ENCODE measurements around the gene GPSM3.

The GPSM3 gene

DNA sequence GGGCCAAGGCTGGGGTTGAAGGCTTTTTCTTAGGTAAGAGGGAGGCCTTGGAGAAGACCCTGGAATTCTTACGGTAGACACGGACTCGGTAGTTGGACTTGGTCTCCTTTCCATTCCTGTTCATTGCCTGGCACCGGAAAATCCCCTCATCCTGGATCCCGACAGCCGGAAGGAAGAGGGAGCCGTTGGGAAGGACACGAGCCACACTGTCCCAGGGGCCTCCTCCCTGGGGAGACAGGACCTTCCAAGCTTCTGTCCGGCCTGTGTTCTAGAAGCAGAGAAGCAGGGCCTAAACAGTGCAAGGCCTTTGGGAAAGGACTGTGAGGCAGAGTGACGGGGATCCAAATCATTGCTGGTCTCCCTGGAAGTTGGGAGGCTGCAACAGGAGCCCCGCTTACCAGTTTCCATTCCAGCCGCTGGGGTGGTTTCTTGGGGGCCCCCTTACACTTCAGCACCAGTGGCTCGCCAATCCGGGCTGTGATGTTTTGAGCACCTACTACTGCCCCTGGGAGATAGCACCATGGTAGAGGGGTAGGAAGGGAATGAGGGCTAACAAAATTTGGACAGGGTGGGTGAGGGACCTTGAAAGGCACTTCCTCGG lies 8.9 kb downstream of the GPSM3 start:
- Histone ChIP-seq H3K4me1 (ENCODE audit: control insufficient read depth, insufficient read depth, low read length) (peaks cover 24% of the 10 kb centered on the region), H3K36me3 (ENCODE audit: insufficient read depth, low read length) (peaks cover 41% of the 10 kb centered on the region), H3K27me3 (ENCODE audit: control insufficient read depth, insufficient read depth, low read length) (no peaks in the 10 kb centered on the region), H3K4me2 (ENCODE audit: low read length) (no peak overlapping the region), H3K9me3 (replicated peaks; ENCODE audit: low read length) (no peaks in the 10 kb centered on the region), H3K9ac (ENCODE audit: low read depth, low read length) (no peak overlapping the region), H3K4me3 (ENCODE audit: low read length) (no peak overlapping the region)

DNA sequence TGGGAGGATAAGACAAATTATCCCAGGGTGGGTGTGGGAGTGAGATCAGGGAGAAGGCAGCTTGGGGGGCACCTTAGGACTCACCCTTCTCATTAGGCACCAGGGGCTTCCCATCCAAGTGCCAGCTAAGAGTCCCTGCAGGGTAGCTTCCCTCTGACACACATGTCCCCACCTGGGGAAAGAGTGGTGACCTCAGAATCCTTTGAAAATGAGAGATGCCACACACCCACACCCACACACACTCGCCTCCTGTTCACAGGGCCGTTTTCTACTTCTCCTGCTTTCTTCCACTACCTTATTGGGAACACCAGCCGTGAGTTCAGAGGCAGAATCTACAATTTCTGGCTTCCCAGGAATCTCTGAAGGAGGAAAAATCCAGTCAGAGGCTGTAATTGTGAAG lies 9.4 kb downstream of the GPSM3 start:
- Histone ChIP-seq H3K9me3 (replicated peaks; ENCODE audit: low read length) (no peaks in the 10 kb centered on the region), H3K4me2 (ENCODE audit: low read length) (no peak overlapping the region), H3K9ac (ENCODE audit: low read depth, low read length) (no peak overlapping the region), H3K36me3 (ENCODE audit: insufficient read depth, low read length) (peaks cover 40% of the 10 kb centered on the region), H3K4me3 (ENCODE audit: low read length) (no peak overlapping the region), H3K27me3 (ENCODE audit: control insufficient read depth, insufficient read depth, low read length) (no peaks in the 10 kb centered on the region), H3K4me1 (ENCODE audit: control insufficient read depth, insufficient read depth, low read length) (peaks cover 20% of the 10 kb centered on the region)

DNA sequence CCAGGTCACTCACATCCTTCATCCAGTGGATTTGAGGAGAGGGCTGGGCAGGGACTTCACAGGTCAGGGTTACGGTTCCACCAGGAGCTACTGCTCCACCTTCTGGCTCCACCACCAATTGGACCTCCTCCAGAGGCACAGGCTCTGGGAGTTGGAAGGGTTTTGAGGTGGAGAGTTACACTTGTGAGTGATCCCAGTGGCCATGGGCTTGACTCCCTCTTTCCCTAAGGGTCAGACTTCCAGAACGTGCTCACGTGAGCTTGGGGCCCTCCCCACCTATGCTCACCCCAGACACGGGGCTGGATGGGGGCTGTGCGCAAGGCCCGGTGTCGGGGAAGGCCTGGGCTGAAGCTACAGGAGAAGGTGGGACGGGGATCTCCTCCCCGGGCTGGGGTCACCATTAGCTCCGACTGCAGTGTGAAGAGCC lies 9.9 kb downstream of the GPSM3 start:
- no peak overlapping the region for H3K4me3 ChIP-seq (ENCODE audit: low read length)
- H3K4me2 ChIP-seq (ENCODE audit: low read length) = no peak overlapping the region
- no peak overlapping the region for H3K9ac ChIP-seq (ENCODE audit: low read depth, low read length)
- H3K4me1 ChIP-seq (ENCODE audit: control insufficient read depth, insufficient read depth, low read length) = peaks cover 15% of the 10 kb centered on the region
- no peaks in the 10 kb centered on the region for H3K27me3 ChIP-seq (ENCODE audit: control insufficient read depth, insufficient read depth, low read length)
- H3K36me3 ChIP-seq (ENCODE audit: insufficient read depth, low read length) = peaks cover 36% of the 10 kb centered on the region
- no peaks in the 10 kb centered on the region for H3K9me3 ChIP-seq (replicated peaks; ENCODE audit: low read length)

DNA sequence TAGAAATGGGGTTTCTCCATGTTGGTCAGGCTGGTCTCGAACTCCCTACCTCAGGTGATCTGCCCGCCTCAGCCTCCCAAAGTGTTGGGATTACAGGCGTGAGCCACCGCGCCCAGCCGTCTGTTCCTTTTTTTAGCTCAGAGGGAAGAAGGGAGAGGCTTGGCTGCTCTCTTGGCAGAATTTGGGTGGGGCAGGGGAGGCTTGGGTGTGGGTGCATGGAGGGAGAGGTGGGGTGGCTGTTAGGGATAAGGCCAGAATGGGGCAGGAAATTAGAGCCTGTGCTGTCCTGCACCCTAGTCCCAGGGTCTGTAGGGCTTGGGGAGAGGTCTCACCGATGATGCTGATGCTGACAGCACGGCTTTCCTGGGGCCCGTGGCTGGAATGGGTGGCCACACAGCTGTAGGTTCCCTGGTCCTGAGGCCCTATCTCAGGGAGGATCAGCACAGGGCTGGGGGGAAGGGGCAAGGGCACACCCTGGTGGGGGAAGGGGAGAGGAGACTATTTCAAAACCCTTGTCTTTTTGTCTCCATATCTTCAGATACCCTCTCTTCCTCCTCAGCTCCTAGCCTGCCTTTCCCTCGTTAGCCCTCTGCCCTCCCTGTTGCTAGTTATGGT lies 10.4 kb downstream of the GPSM3 start:
- no peaks in the 10 kb centered on the region for H3K27me3 ChIP-seq (ENCODE audit: control insufficient read depth, insufficient read depth, low read length)
- H3K9me3 ChIP-seq (replicated peaks; ENCODE audit: low read length) = no peaks in the 10 kb centered on the region
- H3K36me3 ChIP-seq (ENCODE audit: insufficient read depth, low read length) = peaks cover 30% of the 10 kb centered on the region
- H3K9ac ChIP-seq (ENCODE audit: low read depth, low read length) = no peak overlapping the region
- H3K4me1 ChIP-seq (ENCODE audit: control insufficient read depth, insufficient read depth, low read length) = peaks cover 17% of the 10 kb centered on the region
- H3K4me2 ChIP-seq (ENCODE audit: low read length) = no peak overlapping the region
- H3K4me3 ChIP-seq (ENCODE audit: low read length) = no peak overlapping the region

DNA sequence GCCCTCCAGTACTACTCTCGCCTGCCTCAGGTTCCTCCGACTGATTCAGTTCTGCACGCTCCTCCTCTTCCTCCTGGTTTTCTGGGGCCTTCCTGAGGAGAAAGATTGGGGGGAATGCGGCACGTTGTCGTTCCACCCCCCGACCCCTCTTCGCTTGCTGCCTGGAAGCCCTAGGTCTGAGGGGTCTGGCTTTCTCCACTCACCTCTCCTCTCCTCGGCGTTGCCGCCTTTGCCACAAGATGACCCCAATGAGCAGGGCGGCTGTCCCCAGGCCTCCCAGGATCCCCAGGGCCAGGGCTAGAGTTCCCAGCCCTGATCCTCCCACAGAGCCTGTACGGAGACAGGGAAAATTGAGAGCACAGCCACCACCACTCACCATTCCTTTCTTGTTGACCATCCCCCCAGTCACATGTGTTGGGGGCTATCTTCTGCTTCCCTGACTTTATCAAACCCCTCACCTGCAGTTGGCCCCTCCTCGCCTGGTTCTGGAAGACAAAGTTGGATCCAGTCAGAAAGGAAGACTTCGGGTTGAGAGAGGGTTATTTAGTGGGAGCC lies 11.2 kb downstream of the GPSM3 start:
- Histone ChIP-seq H3K4me3 (ENCODE audit: low read length) (no peak overlapping the region), H3K27me3 (ENCODE audit: control insufficient read depth, insufficient read depth, low read length) (no peaks in the 10 kb centered on the region), H3K4me1 (ENCODE audit: control insufficient read depth, insufficient read depth, low read length) (peaks cover 25% of the 10 kb centered on the region), H3K4me2 (ENCODE audit: low read length) (no peak overlapping the region), H3K36me3 (ENCODE audit: insufficient read depth, low read length) (peaks cover 22% of the 10 kb centered on the region), H3K9me3 (replicated peaks; ENCODE audit: low read length) (no peaks in the 10 kb centered on the region), H3K9ac (ENCODE audit: low read depth, low read length) (no peak overlapping the region)

DNA sequence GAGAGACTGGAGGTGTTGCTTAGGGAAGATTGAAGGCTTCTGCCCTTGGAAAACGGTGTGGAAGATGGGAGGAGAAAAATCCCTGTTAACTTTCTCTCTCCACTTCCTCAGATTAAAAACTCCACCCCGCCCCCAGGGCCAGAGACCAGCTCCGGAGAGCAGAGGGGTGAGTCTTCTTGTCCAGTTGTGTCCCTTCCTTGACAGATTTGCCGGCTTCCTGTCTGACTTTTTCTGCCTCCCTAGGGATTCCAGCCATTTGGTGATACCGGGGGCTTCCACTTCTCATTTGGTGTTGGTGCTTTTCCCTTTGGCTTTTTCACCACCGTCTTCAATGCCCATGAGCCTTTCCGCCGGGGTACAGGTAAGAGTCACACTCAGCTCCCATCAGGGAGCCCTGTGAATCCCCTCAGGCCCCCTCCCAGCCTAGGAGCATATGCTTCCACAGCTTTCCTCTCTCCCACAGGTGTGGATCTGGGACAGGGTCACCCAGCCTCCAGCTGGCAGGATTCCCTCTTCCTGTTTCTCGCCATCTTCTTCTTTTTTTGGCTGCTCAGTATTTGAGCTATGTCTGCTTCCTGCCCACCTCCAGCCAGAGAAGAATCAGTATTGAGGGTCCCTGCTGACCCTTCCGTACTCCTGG lies 12.6 kb downstream of the GPSM3 start:
- Histone ChIP-seq H3K4me2 (ENCODE audit: low read length) (no peak overlapping the region), H3K4me1 (ENCODE audit: control insufficient read depth, insufficient read depth, low read length) (peaks cover 26% of the 10 kb centered on the region), H3K9ac (ENCODE audit: low read depth, low read length) (no peak overlapping the region), H3K27me3 (ENCODE audit: control insufficient read depth, insufficient read depth, low read length) (no peaks in the 10 kb centered on the region), H3K36me3 (ENCODE audit: insufficient read depth, low read length) (peaks cover 20% of the 10 kb centered on the region), H3K9me3 (replicated peaks; ENCODE audit: low read length) (no peaks in the 10 kb centered on the region), H3K4me3 (ENCODE audit: low read length) (no peak overlapping the region)

DNA sequence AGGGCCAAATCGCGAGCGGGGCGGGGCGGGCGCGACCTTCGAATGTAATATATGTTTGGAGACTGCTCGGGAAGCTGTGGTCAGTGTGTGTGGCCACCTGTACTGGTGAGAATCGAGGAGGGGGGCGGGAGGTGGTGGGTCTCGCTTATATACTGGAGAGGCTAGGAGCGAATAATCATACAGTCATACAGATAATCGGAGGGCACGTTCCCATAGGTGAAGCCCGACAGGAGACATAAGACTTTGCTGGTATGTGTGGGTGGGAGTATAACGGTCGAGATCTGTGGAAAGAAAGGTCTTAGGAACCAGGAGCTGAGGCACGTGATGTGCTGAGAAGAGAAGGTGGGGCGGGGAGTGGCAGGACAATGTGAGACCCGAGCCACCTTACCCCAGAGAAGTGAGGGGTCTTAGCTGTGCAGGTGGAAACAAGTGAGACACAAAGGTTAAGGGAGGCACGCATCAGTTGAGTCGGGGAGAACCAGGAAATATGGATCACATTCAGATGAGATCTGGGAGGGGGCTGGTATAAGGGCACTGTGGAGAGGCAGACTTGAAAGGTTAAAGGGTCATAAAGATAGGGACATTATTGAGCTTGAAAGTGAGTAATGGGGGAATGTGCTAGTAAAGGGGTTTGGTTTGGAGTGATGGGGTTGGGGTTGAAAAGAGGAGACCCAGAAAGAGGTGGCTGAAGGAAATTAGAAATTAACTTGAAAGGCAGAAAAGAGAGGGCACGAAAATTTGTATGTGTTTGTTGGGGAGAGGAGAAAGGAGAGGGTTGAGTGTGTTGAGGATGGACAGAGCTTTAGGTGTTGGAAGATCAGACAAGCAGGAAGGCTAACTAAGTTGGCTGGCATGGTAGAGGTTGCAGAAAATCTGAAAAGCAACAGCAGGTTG lies 13.6 kb downstream of the GPSM3 start:
- Histone ChIP-seq H3K27me3 (ENCODE audit: control insufficient read depth, insufficient read depth, low read length) (no peaks in the 10 kb centered on the region), H3K4me2 (ENCODE audit: low read length) (peak overlapping the region; percentile 93), H3K4me3 (ENCODE audit: low read length) (peak overlapping the region; percentile 94), H3K4me1 (ENCODE audit: control insufficient read depth, insufficient read depth, low read length) (peaks cover 32% of the 10 kb centered on the region), H3K9ac (ENCODE audit: low read depth, low read length) (peak overlapping the region; percentile 97), H3K9me3 (replicated peaks; ENCODE audit: low read length) (no peaks in the 10 kb centered on the region), H3K36me3 (ENCODE audit: insufficient read depth, low read length) (peaks cover 14% of the 10 kb centered on the region)

DNA sequence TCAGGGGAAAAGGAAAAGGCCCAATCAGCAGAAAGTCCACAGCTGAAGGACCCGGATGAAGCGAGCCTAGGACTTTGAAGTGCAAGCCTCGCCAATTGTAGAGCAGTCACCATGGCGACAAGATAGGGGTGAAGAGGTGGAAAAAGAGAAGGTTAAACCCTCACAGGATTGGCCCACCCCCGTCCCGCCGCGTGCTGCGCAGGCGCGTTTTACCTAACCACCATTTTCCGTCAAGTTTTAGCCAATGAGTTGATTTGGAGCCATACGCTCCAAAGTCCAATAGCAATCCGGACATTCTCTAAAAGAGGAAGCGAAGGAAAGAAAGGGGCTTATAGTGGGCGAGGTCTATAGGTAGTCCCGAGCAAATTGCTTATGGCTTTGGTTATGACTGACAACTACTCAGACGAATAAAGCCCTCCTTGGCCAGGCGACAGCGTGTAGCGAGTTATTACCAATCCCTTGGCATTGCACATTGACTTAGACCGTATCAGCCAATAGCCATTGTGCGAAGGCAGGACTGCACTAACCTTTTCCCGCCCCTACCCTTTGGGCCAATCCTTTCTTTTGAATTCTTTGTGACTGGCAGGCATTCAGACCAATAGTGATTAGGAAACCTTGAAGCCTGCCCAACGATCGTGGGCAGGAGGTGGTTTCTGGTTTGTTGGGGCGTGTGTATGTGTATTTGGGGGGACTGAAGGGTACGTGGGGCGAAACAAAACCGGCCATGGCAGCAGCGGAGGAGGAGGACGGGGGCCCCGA lies 14.5 kb downstream of the GPSM3 start, which contains the start of gene RNF5:
TSS of gene RNF5 (plus strand) at position 618 of the 759 bp plus-strand sequence. CDS start at position 725, 107 bp downstream.
- Histone ChIP-seq H3K9me3 (replicated peaks; ENCODE audit: low read length) (no peaks in the 10 kb centered on the region), H3K4me1 (ENCODE audit: control insufficient read depth, insufficient read depth, low read length) (peaks cover 32% of the 10 kb centered on the region), H3K36me3 (ENCODE audit: insufficient read depth, low read length) (peaks cover 6% of the 10 kb centered on the region), H3K27me3 (ENCODE audit: control insufficient read depth, insufficient read depth, low read length) (no peaks in the 10 kb centered on the region), H3K4me2 (ENCODE audit: low read length) (peak within 1 kb of the TSS; percentile 93), H3K4me3 (ENCODE audit: low read length) (peak within 1 kb of the TSS; percentile 94), H3K9ac (ENCODE audit: low read depth, low read length) (peak within 1 kb of the TSS; percentile 97)

DNA sequence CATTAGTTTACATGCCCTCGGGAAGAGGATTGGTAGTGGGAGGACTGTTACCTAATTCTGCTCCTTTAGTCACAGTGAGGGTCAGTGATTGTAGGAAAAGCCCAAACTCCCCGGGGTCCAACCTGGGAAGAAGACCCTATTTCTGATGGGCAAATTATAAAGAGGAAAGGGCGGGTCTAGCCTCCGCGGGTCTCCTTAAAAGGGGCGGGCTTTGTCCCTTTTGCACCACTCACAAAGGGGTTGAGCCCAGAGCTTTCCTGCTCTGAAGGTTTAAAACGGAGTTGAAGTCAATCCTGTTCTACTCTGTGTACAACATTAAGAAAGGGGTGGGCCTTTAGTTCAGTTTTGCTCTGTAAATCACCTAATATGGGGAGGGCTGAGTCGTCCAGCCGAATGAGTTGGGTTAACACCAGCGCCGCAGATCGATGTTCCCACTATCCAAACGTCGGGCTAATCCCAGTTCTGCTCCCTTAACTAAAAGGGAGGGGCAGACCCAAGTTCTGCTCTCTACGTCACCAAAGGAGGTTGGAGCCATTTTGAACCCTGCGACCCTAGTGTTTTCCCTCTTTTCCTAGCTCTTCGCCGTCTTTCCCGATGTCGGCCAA lies 15.2 kb downstream of the GPSM3 start:
- no peaks in the 10 kb centered on the region for H3K27me3 ChIP-seq (ENCODE audit: control insufficient read depth, insufficient read depth, low read length)
- H3K4me1 ChIP-seq (ENCODE audit: control insufficient read depth, insufficient read depth, low read length) = peaks cover 32% of the 10 kb centered on the region
- peak overlapping the region; percentile 97 for H3K9ac ChIP-seq (ENCODE audit: low read depth, low read length)
- no peaks in the 10 kb centered on the region for H3K9me3 ChIP-seq (replicated peaks; ENCODE audit: low read length)
- H3K36me3 ChIP-seq (ENCODE audit: insufficient read depth, low read length) = no peaks in the 10 kb centered on the region
- peak overlapping the region; percentile 94 for H3K4me3 ChIP-seq (ENCODE audit: low read length)
- peak overlapping the region; percentile 85 for H3K4me2 ChIP-seq (ENCODE audit: low read length)

DNA sequence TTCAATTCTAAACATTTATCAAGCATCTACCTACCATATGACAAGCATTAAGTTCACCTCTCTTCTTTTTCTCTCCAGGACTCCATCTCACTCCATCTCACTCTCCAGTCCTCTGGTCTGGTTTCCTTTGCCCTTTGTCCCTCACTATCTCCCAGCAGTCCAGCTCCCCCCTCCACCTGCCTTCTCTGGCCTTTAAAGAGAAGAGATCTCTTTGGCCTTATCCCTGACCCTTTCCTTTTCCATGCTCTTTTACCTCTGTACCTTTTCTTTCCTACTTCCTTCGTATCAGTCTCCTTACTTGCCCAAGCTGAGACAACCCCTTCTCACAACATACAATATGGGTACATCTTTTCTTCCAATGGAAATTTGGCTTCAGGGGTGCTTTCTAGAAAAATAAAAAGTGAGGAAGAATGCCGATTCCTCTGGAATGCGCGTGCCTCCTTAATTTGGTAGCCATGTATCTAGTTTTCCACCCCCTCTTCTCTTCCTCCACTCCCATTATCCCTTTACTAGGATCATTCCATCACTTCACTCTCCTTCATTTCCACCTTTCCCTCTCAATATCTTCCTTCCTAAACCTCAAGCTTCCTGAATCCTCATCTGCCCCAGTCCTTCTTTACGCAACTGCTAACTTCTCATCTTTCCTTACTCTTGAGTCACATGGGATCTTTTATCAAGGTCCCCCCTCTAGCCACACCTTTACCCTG lies 15.8 kb downstream of the GPSM3 start:
- no peaks in the 10 kb centered on the region for H3K36me3 ChIP-seq (ENCODE audit: insufficient read depth, low read length)
- peaks cover 32% of the 10 kb centered on the region for H3K4me1 ChIP-seq (ENCODE audit: control insufficient read depth, insufficient read depth, low read length)
- peak overlapping the region; percentile 85 for H3K4me2 ChIP-seq (ENCODE audit: low read length)
- no peaks in the 10 kb centered on the region for H3K9me3 ChIP-seq (replicated peaks; ENCODE audit: low read length)
- H3K9ac ChIP-seq (ENCODE audit: low read depth, low read length) = peak overlapping the region; percentile 97
- no peaks in the 10 kb centered on the region for H3K27me3 ChIP-seq (ENCODE audit: control insufficient read depth, insufficient read depth, low read length)
- H3K4me3 ChIP-seq (ENCODE audit: low read length) = peak overlapping the region; percentile 94

Measured in skeletal muscle satellite cell (primary cell).